Eye (tissue), 1 donor: Measurements from ENCODE around the gene REV1.

ENCODE experiments used
- DNase-seq: peaks from one replicate; pipeline ENCODE4 v3.0.0-alpha.2; 2015

Gene REV1

GRCh38 chr2:99444222-99444621 lies 45.6 kb downstream of the REV1 start:
- DNase-seq = no peak

- no peak for DNase-seq
Observed at GRCh38 chr2:99442837-99443236, 47.0 kb downstream of the REV1 start.

DNA sequence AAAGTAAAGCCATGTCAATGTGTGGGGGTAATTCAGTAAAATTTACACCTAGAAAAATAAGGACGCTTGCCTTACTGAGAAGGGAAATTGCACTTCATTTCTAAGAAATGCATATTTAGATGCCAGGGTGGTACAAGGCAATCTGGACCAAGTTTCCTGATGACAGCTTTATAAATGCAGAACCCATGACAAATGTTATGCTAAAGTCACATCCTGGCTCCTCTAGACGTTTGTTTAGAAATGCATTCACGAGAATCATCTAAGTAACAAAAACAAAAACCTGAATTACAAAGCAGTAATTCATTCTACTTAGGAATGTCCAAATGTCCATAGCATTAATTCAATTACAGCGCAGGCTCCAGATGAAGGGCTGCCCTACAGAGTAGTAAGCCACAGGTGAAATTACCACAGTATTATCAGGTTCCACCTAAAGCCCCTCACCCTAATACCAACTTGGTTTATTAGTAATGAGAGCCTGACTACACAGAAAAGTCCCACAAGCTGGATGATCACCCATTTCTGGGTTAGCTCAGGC lies 49.8 kb downstream of the REV1 start:
- DNase-seq = no peak

DNA sequence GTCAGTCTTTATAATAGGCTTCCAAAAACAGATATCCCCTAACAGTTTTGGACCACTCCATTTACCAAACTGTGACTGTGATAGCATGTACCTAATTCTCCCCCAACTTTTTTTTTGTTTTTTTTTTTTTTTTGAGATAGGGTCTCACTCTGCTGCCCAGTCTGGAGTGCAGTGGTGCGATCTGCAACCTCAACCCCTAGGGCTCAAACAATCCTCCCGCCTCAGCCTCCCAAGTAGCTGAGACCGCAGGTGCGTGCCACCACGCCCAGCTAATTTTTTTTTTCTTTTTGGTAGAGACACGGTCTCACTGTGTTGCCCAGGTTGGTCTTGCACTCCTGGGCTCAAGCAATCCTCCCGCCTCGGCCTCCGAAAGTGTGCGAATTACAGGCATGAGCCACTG lies 52.9 kb downstream of the REV1 start:
- DNase-seq = no peak

DNA sequence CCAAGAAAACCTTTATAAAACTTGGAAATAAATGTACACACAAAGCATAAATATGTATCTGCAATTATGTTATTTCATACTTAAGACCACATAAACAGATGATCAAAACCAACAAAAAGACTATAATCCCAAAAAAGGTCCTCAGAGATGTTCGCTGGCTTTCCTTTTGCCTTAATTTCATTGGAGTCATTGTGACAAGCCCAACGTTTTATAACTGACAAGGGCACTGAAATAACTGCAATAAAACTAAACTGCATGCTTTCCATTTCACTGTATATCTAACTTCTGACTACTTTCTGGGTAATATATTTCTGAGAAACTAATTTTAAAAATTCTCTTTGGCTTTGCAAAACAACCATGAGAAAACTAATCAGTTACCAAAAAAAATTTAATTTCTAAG lies 56.5 kb downstream of the REV1 start:
- no peak for DNase-seq

DNA sequence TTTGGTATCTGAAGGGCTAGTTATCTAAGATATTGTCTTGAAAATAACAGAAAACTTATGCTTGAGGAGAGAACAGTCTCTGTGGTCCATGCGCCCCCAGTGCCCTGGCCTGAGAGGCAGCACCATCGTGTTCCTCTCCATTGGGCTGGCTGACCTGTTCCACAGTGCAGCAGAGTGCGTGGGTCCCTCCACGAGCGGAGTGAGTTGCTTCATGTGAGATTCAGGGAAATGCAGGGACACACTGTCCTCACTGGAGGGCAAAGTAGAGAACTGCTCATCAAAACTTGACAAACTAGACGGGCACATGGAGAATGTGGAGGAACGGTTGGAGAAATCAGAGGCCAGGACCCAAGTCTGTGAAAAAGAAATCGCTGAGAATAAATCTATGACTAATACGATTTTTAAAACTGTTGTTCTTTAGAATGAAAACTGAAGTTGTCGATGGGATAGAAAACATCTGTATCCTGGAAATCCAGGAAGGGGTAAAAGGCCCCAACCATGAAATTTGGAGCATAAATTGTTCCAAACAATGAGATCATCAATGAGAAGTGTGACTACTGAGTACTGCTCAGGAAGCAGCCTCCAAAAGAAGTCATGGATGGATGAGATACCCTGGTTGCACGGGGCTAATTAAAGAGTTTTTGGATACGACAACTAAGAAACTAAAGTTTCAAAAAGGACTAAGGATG lies 58.1 kb downstream of the REV1 start:
- DNase-seq = peak; percentile 18

GRCh38 chr2:99430614-99431291 lies 59.1 kb downstream of the REV1 start:
- peak; percentile 24 for DNase-seq

DNA sequence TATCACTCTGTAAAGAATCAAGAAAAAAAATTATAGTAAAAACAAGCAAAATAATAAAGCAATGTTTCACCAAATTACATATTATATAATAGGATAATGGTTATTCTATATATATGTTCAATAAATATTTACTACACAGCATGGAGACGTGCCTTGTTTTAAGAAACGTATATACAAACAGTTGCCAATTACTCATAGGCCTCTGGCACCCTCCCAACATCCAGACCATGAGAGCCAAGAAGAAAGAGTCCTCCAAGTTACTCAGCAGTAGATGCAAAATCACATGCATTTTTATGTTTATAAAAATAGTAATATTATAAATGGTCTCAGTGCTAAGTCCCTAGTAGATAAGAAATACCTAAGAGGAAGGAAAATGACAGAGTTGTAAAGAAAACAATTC lies 64.8 kb downstream of the REV1 start:
- no peak for DNase-seq

DNA sequence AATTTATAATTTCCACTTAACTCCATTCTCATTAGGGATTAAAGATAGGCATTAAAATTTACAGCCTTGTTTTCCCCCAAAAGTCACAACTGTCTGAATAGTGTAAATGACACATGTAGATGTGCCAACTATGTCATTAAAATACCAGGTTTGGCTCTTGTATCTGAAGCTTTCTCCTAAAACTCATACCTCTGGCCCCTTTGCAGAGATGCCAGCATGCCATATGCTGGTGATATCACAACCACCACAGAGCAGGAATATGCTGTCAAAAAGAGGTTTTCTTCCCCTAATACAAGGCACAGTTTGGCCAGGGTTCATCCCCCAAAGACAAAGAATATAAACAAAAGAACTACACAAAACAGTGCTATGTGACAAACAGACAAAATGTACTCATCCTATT lies 65.4 kb downstream of the REV1 start:
- DNase-seq = no peak

DNA sequence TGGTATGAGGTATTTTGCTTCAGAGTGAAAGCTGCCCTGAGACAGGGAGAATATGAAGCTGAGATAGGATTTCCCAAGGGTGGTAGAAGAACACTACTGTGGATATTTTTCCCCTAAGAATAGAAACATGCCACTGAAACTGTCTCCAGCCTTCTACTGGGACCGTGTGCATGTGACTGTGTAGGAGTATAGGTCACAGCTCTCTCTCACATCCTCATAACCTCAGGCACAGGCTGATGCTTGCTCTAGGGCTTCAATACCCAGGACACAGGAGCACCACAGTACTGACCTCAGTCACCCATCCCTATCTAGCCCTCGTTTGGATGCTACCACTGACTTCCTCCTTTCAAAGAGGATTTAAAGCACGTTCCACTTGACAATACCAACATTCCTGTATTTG lies 67.2 kb downstream of the REV1 start:
- no peak for DNase-seq

DNA sequence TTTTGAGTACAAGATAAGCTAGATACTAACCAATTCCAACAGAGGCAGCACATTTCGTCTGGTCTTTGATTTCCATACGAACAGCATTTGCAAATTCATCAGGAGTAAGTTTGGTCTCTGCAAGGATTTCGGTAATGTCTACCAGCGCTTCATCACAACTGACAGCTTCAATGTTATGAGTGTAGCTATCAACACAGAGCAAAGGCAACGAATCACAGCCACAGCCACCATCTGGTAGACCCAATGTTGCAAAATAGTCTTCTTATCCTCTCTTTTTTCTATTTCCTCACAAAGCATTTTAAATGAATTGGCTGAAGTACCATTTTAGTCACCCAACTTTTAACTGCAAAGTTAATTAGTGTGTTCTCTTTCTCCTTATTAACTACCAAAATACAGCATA lies 68.3 kb downstream of the REV1 start:
- DNase-seq = no peak

GRCh38 chr2:99420751-99421299 lies 69.0 kb downstream of the REV1 start:
- no peak for DNase-seq

- no peak for DNase-seq
Observed at GRCh38 chr2:99420031-99420430, 69.8 kb downstream of the REV1 start.

- DNase-seq = no peak
Observed at GRCh38 chr2:99417396-99417795, 72.4 kb downstream of the REV1 start.

- DNase-seq = no peak
Observed at GRCh38 chr2:99414566-99414965, 75.3 kb downstream of the REV1 start.

GRCh38 chr2:99410276-99410675 lies 79.5 kb downstream of the REV1 start:
- no peak for DNase-seq

- DNase-seq = no peak
Observed at GRCh38 chr2:99406137-99406536, 83.7 kb downstream of the REV1 start.

DNA sequence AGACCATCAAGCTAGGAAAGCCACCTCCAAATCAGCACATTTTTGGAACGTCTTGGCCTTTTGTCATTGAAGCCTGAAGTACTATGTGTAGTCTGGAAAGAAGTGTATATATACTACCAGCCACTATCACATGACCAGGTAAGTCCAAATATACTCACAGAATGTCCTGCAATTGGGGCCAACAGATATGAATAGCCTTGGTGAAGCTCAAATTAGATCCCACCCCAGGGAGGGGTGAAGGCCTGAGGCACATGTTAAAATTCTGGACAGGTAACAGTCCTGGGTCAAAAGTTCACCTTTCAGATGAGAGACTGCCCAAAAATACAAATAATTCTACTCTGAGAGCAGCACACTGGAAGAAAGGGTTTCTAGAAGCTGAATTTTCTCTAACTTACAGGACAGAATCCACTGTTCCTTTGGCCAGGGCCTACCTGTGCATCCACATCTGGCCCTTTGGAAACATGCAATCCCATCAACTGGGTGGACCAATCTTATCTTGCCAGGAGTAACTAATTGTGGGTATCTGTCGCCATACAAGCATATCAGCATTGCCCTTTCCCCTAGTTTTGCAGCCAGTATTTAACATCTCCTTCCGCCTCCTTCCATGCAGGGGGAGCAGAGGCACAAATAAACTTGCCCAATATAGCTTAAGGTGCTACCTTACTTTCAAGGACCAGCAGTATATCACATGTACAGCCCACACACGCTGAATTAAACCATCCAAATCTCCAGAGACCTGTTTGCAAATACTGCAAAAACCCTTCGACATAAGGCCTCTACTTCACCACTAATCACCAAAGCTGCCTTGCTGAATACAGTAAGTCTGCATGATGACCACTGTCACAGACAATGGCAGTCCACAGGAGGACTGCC lies 84.8 kb downstream of the REV1 start:
- DNase-seq = no peak

- no peak for DNase-seq
Observed at GRCh38 chr2:99404039-99404796, 85.6 kb downstream of the REV1 start.

- DNase-seq = peak; percentile 39
Observed at GRCh38 chr2:99403524-99403923, 86.3 kb downstream of the REV1 start.

DNA sequence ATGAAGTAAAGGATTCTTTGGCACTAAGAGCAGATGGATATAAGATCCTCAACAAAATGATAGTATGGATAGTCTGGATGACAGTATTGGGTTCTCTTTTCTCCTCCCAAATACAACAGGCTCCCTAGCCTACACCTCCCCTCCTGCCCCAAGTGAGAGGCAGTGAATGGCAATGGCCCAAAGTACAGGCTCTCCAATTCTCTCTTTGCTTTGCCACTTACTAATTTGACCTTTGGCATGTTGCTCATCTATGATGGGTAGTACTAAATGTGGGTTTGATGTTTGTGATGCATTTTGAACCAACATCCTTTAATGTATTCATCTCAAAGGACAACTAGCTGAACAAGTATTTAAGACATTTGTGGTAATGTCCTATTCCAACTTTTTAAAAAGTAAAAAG lies 86.7 kb downstream of the REV1 start:
- no peak for DNase-seq

DNA sequence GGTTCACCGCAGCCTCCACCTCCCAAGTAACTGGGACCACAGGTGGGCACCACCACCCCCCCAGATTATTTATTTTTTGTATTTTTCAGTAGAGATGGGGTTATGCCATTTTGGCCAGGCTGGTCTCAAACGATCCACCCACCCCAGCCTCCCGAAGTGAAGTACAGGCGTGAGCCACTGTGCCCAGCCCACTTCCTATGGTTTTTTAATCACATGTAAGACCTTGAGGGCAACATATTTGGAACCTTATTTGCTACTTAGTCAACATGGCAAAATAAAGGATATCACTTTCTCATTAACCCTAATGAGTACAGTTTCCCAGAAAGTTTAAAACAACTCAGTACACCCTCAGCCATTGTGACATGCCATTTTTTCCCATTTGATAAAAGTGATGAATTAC lies 88.0 kb downstream of the REV1 start:
- DNase-seq = no peak

DNA sequence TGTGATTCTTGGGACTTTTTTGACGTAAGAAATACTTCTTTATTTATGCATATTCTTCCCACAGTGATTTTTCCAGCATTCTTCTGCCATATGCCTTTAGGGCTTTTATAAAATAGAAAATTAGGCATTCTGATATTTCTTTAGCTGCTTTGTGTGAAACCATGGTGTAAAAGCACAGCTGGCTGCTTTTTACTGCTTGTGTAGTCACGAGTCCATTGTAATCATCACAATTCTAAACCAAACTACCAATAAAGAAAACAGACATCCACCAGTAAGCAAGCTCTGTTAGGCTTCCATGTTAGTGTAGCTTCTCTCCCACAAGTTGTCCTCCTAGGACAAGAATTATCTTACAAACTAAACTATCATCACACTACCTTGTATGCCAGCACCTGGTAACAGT lies 90.0 kb downstream of the REV1 start:
- no peak for DNase-seq
